Thyroid gland (tissue), 4 donors: Measurements from ENCODE around the gene CD209.

Experiments
- POLR2A ChIP-seq, 2 donors: fragments of 450-650 bp; IDR thresholded peaks; one replicate each; pipeline ENCODE4 v1.6.1; 2017; ENCODE audit warnings: antibody characterized with exemption in 2 of 2, mild to moderate bottlenecking in 2 of 2, moderate library complexity in 1 of 2
- TF ChIP-seq, protein P1 (sequence below), 6 experiments: fragments of 200-600 bp in 3 of 6; fragments of 450-650 bp in 3 of 6; sonication (generic) in 3 of 6; IDR thresholded peaks; one replicate each; pipeline ENCODE4 v1.5.1; 2016 to 2019; ENCODE audit warnings: antibody characterized with exemption in 6 of 6, mild to moderate bottlenecking in 2 of 6, inconsistent platforms in 1 of 6, moderate library complexity in 1 of 6

GRCh38 chr19:7773841-7774240, 26.5 kb upstream of the CD209 start:
- TF ChIP-seq POLR2A (IDR thresholded peaks at IDR 0.05) = no peak
- TF ChIP-seq, protein P1, sequence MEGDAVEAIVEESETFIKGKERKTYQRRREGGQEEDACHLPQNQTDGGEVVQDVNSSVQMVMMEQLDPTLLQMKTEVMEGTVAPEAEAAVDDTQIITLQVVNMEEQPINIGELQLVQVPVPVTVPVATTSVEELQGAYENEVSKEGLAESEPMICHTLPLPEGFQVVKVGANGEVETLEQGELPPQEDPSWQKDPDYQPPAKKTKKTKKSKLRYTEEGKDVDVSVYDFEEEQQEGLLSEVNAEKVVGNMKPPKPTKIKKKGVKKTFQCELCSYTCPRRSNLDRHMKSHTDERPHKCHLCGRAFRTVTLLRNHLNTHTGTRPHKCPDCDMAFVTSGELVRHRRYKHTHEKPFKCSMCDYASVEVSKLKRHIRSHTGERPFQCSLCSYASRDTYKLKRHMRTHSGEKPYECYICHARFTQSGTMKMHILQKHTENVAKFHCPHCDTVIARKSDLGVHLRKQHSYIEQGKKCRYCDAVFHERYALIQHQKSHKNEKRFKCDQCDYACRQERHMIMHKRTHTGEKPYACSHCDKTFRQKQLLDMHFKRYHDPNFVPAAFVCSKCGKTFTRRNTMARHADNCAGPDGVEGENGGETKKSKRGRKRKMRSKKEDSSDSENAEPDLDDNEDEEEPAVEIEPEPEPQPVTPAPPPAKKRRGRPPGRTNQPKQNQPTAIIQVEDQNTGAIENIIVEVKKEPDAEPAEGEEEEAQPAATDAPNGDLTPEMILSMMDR (IDR thresholded peaks at IDR 0.05) = no peak
